WTC11 (cell line): ENCODE measurements around the gene IRAG1. TPM values are rescaled to one million over a fixed set of nuclear protein-coding genes. Genes with fewer than 3 reads are reported as not detected.

Source experiments
- ATAC-seq: fragments of 200-7000 bp; cut with Tn5 transposase; 2 replicates; pipeline ENCODE4 v1.10.0; 2021; ENCODE audit warnings: mild to moderate bottlenecking, moderate library complexity
- CTCF ChIA-PET: fragments of 300-600 bp; sonication (Branson Sonifier 250); formaldehyde crosslinking; loops from one replicate; lab custom pipeline; 2021; ENCODE audit warnings: antibody characterized with exemption; lab: Charles Lee
- POLR2A ChIA-PET: fragments of 350-600 bp; sonication (Branson Sonifier 250); formaldehyde crosslinking; loops from one replicate; lab custom pipeline; 2021; ENCODE audit warnings: antibody characterized with exemption; lab: Charles Lee
- DNase-seq: peaks from one replicate; pipeline ENCODE4 v3.0.0; 2021; ENCODE audit warnings: low spot score
- H3K27ac Mint-ChIP-seq: 2 replicates; pipeline ENCODE4 v1.8.0; 2021; ENCODE audit warnings: mixed read lengths
- H3K27me3 Mint-ChIP-seq: 2 replicates; pipeline ENCODE4 v1.8.0; 2021; ENCODE audit warnings: low read depth, mild to moderate bottlenecking, moderate library complexity, mixed read lengths
- H3K36me3 Mint-ChIP-seq: 2 replicates; pipeline ENCODE4 v1.8.0; 2021; ENCODE audit warnings: mixed read lengths
- H3K4me1 Mint-ChIP-seq: 2 replicates; pipeline ENCODE4 v1.8.0; 2022; ENCODE audit warnings: mixed read lengths
- H3K4me3 Mint-ChIP-seq: 2 replicates; pipeline ENCODE4 v1.8.0; 2021; ENCODE audit warnings: mild to moderate bottlenecking, moderate library complexity, mixed read lengths
- H3K9me3 Mint-ChIP-seq: 2 replicates; pipeline ENCODE4 v1.8.0; 2021; ENCODE audit warnings: mixed read lengths
- ATF1 ChIP-seq: sonication (generic); formaldehyde crosslinking; IDR thresholded peaks from 2 replicates; pipeline ENCODE4 v1.8.1; 2023; ENCODE audit warnings: mild to moderate bottlenecking, moderate library complexity, missing genetic modification reagents
- FOXP1 ChIP-seq: sonication (generic); formaldehyde crosslinking; IDR thresholded peaks from 2 replicates; pipeline ENCODE4 v1.8.0; 2022; ENCODE audit warnings: missing genetic modification reagents, mild to moderate bottlenecking, moderate library complexity, borderline replicate concordance
- IRF2 ChIP-seq: sonication (generic); formaldehyde crosslinking; IDR thresholded peaks from 2 replicates; pipeline ENCODE4 v1.8.0; 2022; ENCODE audit warnings: low read depth, missing genetic modification reagents, borderline replicate concordance
- OVOL2 ChIP-seq: fragments of 250-450 bp; sonication (Bioruptor Pico); IDR thresholded peaks from 2 replicates; pipeline ENCODE4 v1.9.0; 2021; ENCODE audit warnings: mild to moderate bottlenecking, borderline replicate concordance
- SMAD3 ChIP-seq: sonication (generic); formaldehyde crosslinking; IDR thresholded peaks from 2 replicates; pipeline ENCODE4 v1.8.0; 2022; ENCODE audit warnings: missing genetic modification reagents, mild to moderate bottlenecking, borderline replicate concordance
- SMAD4 ChIP-seq: sonication (generic); formaldehyde crosslinking; IDR thresholded peaks from 2 replicates; pipeline ENCODE4 v1.8.0; 2022; ENCODE audit warnings: mild to moderate bottlenecking, missing genetic modification reagents
- SOX15 ChIP-seq: fragments of 250-450 bp; sonication (Bioruptor Pico); IDR thresholded peaks from 2 replicates; pipeline ENCODE4 v1.9.0; 2021; ENCODE audit warnings: mild to moderate bottlenecking
- TEAD1 ChIP-seq: sonication (generic); formaldehyde crosslinking; IDR thresholded peaks from 2 replicates; pipeline ENCODE4 v1.8.0; 2022; ENCODE audit warnings: mild to moderate bottlenecking, missing genetic modification reagents
- ZNF138 ChIP-seq: sonication (generic); formaldehyde crosslinking; conservative IDR thresholded peaks from 2 replicates; pipeline ENCODE4 v1.8.1; 2022; ENCODE audit warnings: mild to moderate bottlenecking, moderate library complexity, missing genetic modification reagents
- ZNF219 ChIP-seq: sonication (generic); formaldehyde crosslinking; IDR thresholded peaks from 2 replicates; pipeline ENCODE4 v1.8.0; 2023; ENCODE audit warnings: missing genetic modification reagents, mild to moderate bottlenecking, borderline replicate concordance
- total RNA-seq: library from RNA; stranded (reverse); gene quantifications from 3 replicates; pipeline ENCODE4 v1.2.3, GENCODE V29; 2021
- TF ChIP-seq, protein P1 (sequence below): sonication (generic); formaldehyde crosslinking; IDR thresholded peaks from 2 replicates; pipeline ENCODE4 v1.8.0; 2023; ENCODE audit warnings: mild to moderate bottlenecking, missing genetic modification reagents
- TF ChIP-seq, protein P2 (sequence below): sonication (generic); formaldehyde crosslinking; IDR thresholded peaks from 2 replicates; pipeline ENCODE4 v1.8.1; 2023; ENCODE audit warnings: mild to moderate bottlenecking, missing genetic modification reagents
- TF ChIP-seq, protein P3 (sequence below): fragments of 200-600 bp; IDR thresholded peaks from 2 replicates; pipeline ENCODE4 v1.8.0; 2022; ENCODE audit warnings: antibody characterized with exemption
- TF ChIP-seq, protein P4 (sequence below): sonication (generic); formaldehyde crosslinking; conservative IDR thresholded peaks from 2 replicates; pipeline ENCODE4 v1.8.1; 2023; ENCODE audit warnings: mild to moderate bottlenecking, low read depth, missing genetic modification reagents, moderate library complexity
- TF ChIP-seq, protein P5 (sequence below): sonication (generic); formaldehyde crosslinking; IDR thresholded peaks from 2 replicates; pipeline ENCODE4 v1.8.1; 2023; ENCODE audit warnings: mild to moderate bottlenecking, missing genetic modification reagents, moderate library complexity
- TF ChIP-seq, protein P6 (sequence below): fragments of 250-450 bp; sonication (Bioruptor Pico); IDR thresholded peaks from 2 replicates; pipeline ENCODE4 v1.8.0; 2021; ENCODE audit warnings: mild to moderate bottlenecking

The IRAG1 gene
- total RNA-seq, 1 experiment from 2014 or later, result 2.8 TPM

DNA sequence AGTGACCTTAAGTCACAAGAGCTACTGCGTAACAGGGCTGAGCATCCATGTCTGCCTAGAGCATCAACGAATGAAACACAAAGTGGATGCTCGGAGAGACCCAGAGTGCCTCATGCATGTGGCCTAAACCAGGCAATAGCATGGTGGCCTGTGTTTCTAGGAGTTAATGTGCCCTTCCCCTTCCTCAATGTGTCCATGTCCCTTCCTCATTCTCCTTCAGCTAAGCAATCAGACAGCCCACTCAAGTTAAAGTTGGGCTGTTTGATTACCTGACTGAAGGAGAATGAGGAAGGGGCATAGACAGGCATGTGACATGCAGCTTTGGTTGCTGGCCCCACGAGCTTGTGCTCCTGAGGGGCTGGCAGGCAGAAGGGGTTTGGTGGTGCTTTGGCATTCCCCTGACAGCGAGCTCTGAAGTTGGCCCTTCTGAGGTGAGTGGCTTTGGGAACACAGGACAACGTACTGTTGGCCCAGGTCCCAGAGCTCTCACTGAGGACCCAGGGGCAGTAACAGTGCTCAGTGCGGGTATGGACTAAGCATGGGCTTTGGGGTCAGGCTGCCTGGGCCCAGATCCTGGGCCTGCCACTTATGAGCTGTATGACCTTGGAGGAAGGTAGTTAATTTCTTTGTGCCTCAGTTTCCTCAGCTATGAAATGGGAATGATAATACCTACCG lies 46.7 kb downstream of the IRAG1 start:
- H3K36me3 Mint-ChIP-seq, result no peaks in the 10 kb centered on the region
- no peak for ATAC-seq
- H3K27ac Mint-ChIP-seq, result no peak overlapping the region

DNA sequence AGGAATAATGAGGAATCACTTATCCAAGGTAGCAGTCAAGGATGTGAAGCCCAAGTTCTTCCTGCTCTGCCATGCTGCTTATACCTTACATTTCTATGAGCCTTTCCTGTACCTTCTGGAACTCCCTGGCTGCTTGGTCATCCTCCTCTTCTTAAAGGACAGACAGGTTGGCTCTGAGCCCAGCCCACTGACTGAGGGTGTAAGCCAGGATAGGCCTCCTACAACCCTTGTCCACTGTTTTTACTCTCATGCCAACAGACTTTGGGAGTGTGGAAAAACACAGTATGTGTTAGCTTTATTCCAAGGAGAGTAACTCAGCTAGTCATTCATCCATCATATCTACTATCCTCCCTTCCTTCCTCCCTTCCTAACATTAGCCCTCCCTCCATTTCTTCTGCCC lies 47.5 kb downstream of the IRAG1 start:
- no peaks in the 10 kb centered on the region for H3K27me3 Mint-ChIP-seq
- CTCF ChIA-PET, result interaction anchor here (1.0 kb wide), 1 partner anchor 11 kb away, joined by 3 read pairs; no protein-coding TSS in a partner anchor
- H3K27ac Mint-ChIP-seq, result no peak overlapping the region
- TF ChIP-seq, protein P1, sequence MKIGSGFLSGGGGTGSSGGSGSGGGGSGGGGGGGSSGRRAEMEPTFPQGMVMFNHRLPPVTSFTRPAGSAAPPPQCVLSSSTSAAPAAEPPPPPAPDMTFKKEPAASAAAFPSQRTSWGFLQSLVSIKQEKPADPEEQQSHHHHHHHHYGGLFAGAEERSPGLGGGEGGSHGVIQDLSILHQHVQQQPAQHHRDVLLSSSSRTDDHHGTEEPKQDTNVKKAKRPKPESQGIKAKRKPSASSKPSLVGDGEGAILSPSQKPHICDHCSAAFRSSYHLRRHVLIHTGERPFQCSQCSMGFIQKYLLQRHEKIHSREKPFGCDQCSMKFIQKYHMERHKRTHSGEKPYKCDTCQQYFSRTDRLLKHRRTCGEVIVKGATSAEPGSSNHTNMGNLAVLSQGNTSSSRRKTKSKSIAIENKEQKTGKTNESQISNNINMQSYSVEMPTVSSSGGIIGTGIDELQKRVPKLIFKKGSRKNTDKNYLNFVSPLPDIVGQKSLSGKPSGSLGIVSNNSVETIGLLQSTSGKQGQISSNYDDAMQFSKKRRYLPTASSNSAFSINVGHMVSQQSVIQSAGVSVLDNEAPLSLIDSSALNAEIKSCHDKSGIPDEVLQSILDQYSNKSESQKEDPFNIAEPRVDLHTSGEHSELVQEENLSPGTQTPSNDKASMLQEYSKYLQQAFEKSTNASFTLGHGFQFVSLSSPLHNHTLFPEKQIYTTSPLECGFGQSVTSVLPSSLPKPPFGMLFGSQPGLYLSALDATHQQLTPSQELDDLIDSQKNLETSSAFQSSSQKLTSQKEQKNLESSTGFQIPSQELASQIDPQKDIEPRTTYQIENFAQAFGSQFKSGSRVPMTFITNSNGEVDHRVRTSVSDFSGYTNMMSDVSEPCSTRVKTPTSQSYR (CRISPR knock-in tag), result no peak
- TF ChIP-seq, protein P2, sequence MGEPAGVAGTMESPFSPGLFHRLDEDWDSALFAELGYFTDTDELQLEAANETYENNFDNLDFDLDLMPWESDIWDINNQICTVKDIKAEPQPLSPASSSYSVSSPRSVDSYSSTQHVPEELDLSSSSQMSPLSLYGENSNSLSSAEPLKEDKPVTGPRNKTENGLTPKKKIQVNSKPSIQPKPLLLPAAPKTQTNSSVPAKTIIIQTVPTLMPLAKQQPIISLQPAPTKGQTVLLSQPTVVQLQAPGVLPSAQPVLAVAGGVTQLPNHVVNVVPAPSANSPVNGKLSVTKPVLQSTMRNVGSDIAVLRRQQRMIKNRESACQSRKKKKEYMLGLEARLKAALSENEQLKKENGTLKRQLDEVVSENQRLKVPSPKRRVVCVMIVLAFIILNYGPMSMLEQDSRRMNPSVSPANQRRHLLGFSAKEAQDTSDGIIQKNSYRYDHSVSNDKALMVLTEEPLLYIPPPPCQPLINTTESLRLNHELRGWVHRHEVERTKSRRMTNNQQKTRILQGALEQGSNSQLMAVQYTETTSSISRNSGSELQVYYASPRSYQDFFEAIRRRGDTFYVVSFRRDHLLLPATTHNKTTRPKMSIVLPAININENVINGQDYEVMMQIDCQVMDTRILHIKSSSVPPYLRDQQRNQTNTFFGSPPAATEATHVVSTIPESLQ (CRISPR knock-in tag), result no peak
- TF ChIP-seq ZNF219 (CRISPR knock-in tag) (no peak), SMAD3 (no peak), SOX15 (CRISPR knock-in tag) (no peak), SMAD4 (no peak), IRF2 (CRISPR knock-in tag) (no peak), OVOL2 (CRISPR knock-in tag) (no peak)
- TF ChIP-seq, protein P3, sequence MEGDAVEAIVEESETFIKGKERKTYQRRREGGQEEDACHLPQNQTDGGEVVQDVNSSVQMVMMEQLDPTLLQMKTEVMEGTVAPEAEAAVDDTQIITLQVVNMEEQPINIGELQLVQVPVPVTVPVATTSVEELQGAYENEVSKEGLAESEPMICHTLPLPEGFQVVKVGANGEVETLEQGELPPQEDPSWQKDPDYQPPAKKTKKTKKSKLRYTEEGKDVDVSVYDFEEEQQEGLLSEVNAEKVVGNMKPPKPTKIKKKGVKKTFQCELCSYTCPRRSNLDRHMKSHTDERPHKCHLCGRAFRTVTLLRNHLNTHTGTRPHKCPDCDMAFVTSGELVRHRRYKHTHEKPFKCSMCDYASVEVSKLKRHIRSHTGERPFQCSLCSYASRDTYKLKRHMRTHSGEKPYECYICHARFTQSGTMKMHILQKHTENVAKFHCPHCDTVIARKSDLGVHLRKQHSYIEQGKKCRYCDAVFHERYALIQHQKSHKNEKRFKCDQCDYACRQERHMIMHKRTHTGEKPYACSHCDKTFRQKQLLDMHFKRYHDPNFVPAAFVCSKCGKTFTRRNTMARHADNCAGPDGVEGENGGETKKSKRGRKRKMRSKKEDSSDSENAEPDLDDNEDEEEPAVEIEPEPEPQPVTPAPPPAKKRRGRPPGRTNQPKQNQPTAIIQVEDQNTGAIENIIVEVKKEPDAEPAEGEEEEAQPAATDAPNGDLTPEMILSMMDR, result no peak
- TF ChIP-seq, protein P4, sequence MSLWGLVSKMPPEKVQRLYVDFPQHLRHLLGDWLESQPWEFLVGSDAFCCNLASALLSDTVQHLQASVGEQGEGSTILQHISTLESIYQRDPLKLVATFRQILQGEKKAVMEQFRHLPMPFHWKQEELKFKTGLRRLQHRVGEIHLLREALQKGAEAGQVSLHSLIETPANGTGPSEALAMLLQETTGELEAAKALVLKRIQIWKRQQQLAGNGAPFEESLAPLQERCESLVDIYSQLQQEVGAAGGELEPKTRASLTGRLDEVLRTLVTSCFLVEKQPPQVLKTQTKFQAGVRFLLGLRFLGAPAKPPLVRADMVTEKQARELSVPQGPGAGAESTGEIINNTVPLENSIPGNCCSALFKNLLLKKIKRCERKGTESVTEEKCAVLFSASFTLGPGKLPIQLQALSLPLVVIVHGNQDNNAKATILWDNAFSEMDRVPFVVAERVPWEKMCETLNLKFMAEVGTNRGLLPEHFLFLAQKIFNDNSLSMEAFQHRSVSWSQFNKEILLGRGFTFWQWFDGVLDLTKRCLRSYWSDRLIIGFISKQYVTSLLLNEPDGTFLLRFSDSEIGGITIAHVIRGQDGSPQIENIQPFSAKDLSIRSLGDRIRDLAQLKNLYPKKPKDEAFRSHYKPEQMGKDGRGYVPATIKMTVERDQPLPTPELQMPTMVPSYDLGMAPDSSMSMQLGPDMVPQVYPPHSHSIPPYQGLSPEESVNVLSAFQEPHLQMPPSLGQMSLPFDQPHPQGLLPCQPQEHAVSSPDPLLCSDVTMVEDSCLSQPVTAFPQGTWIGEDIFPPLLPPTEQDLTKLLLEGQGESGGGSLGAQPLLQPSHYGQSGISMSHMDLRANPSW (CRISPR knock-in tag), result no peak
- TF ChIP-seq, protein P5, sequence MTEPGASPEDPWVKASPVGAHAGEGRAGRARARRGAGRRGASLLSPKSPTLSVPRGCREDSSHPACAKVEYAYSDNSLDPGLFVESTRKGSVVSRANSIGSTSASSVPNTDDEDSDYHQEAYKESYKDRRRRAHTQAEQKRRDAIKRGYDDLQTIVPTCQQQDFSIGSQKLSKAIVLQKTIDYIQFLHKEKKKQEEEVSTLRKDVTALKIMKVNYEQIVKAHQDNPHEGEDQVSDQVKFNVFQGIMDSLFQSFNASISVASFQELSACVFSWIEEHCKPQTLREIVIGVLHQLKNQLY (CRISPR knock-in tag), result no peak
- POLR2A ChIA-PET, result no interaction called here
- DNase-seq (no peak), ATAC-seq (no peak)
- no peaks in the 10 kb centered on the region for H3K36me3 Mint-ChIP-seq
- H3K4me3 Mint-ChIP-seq, result no peak overlapping the region
- H3K4me1 Mint-ChIP-seq, result no peaks in the 10 kb centered on the region
- no peaks in the 10 kb centered on the region for H3K9me3 Mint-ChIP-seq

More for the DNA sequence above, 46.7 kb downstream of the IRAG1 start:
- no peak overlapping the region for H3K4me3 Mint-ChIP-seq
- no peak for DNase-seq
- TF ChIP-seq TEAD1 (CRISPR knock-in tag) (no peak), FOXP1 (CRISPR knock-in tag) (no peak), ZNF138 (CRISPR knock-in tag) (no peak), ATF1 (CRISPR knock-in tag) (no peak)
- TF ChIP-seq, protein P6, sequence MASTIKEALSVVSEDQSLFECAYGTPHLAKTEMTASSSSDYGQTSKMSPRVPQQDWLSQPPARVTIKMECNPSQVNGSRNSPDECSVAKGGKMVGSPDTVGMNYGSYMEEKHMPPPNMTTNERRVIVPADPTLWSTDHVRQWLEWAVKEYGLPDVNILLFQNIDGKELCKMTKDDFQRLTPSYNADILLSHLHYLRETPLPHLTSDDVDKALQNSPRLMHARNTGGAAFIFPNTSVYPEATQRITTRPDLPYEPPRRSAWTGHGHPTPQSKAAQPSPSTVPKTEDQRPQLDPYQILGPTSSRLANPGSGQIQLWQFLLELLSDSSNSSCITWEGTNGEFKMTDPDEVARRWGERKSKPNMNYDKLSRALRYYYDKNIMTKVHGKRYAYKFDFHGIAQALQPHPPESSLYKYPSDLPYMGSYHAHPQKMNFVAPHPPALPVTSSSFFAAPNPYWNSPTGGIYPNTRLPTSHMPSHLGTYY (CRISPR knock-in tag), result no peak
- no peaks in the 10 kb centered on the region for H3K4me1 Mint-ChIP-seq
- no peaks in the 10 kb centered on the region for H3K27me3 Mint-ChIP-seq
- ChIA-PET CTCF (interaction anchor here (0.8 to 1.2 kb wide), 3 partner anchors 12 to 22 kb away, joined by 3 to 5 read pairs (median 3); no protein-coding TSS in a partner anchor), POLR2A (no interaction called here)
- no peaks in the 10 kb centered on the region for H3K9me3 Mint-ChIP-seq
